HG02970 (cell line): ENCODE results near the gene C12orf50.
"Not testable (repeated sequence)": the region's sequence is repeated elsewhere in the genome, so short reads cannot be mapped to it uniquely, and the experiment has no call there.

Experiments used
- ATAC-seq: cut with Tn5 transposase; IDR thresholded peaks from one replicate; pipeline ENCODE4 v1.9.1; 2021; ENCODE audit warnings: mild to moderate bottlenecking, moderate library complexity, moderate number of reproducible peaks; ENCODE audit not compliant: unreplicated experiment, low FRiP score

Gene C12orf50

DNA sequence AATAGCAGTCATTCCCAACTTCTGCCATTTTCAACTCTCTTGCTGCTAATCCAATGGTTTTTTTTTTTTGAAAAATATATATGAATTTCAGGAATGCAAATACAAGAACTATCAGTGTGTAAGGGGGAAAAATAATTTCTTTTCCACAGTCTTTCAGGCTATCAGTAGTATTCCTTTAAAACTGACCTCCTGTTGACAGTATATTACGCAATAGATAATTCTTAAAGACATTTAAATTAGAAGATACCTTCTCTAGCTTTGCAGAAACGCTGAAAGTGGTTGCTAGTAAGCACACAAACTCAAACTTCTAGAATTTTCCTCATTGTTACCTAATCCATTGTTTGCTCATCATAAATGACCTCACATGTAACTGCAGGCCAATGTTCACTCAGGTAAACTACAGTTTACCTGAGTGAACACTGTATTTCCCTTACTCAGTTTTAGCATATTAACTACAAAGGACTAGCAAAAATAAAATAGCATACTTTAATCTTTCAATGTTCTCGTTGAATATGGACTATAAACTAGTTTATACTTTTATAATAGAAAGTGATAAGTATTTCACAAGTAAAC is at the start of gene C12orf50:
TSS of gene C12orf50 (minus strand) at position 309 of the 573 bp plus-strand sequence. CDS start 2,439 bp downstream, outside the sequence.
- ATAC-seq = no peak

GRCh38 chr12:88067301-88067700 is 38.1 kb upstream of the C12orf50 start:
- ATAC-seq = no peak

DNA sequence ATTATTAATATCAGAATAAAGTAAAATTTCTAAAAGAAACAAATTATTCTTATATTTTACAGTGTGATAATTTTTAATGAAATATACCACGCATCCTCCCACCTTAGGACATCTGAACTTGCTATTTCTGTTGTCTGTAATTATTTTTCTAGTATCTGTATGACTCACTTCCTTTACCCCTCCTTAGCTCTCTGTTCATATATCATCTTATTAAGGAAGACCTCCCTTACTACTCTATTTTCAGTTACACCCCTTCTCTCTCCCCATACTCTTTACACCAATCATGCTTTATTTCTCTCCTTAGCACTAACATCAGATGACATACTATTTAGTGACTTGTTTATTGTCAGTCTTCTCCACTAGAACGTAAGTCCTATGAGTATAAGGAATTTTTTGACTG is 34.2 kb upstream of the C12orf50 start:
- peak; percentile 88 for ATAC-seq

DNA sequence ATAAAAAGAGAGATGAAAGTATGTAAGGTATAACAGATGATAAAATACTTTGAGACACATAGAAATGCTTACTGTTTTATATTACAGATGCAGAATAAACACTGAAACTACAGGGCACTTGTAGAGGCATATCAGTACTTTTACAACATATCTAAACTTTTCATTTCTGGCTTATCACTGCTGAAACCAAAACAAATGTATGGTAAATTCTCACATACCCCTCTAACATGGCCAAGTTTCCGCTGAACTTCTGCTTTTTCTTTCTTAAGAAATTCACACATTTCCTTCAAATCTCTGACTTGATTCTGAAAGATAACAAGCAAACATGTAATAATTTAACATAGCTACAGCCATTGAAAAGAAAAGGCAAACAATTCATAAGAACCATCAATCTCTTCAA is 33.3 kb upstream of the C12orf50 start:
- peak; percentile 65 for ATAC-seq

DNA sequence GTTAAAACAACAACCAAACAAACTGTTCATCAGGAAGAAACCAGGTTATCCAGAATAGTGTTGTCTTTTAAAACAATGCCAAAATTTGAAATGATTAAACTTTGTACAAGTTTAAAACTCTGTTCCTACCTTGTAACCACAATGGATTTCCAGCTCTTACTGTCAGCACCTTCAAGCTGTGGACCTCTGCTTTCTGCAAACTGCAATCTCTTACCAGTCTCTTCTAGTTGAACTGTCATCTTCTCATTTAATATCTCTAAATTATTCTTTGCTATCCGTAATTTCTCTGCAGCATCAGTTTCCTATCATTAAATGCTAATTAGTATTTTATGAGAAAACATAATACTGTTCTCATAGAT is 29.5 kb upstream of the C12orf50 start:
- ATAC-seq = no peak

GRCh38 chr12:88057994-88058718 is 29.0 kb upstream of the C12orf50 start:
- no peak for ATAC-seq

DNA sequence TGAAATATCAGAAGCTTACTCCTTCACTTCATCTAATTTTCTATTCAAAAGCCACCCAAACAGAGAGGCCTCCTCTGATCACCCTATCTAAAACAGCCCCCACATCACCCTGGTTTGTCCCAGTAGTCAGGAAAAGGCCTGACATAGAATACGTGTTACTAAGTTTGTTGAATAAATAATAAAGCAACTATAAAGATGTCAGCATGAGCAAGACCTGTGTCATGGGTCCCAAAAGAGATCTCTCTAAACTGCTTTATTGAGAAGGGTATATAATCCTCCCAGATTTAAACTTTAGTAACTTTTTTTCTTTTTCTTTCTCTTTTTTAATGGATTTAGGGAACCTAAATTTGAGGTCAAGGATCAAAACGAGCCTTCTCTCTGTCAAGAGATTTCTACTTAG is 27.4 kb upstream of the C12orf50 start:
- ATAC-seq = no peak

DNA sequence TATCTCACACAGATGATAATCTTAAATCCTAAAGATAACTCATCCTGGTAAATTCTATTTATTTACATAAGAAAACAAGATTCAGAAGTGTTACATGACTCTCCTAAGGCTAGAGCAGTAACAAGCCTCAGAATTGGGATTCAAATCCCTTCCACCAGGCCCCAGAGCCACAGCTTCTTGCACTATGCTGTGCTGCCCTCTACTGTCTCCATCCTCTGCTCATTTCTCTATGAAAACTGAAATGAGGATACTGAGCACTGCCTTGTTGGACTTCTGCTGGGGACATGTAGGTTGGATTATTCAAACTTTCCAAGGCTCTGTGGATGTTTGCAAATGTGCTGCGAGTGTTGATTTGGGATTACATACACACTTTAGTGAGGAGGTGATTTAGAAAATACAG is 23.5 kb upstream of the C12orf50 start:
- no peak for ATAC-seq

DNA sequence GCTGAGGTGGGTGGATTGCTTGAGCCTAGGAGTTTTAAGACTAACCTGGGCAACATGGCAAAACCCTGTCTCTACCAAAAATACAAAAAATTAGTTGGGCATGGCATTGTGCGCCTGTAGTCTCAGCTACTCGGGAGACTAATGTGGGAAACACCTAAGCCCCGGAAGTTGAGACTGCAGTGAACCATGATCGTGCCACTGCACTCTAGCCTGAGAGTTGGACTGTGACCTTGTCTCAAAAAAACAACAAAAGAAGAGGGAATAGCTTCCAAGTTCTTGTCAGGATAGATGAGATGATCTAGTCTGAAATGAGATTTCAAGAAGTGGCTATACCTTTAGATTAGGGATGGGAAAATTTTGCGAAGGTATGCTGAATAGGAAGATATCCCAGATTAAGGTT is 14.8 kb upstream of the C12orf50 start:
- no peak for ATAC-seq

DNA sequence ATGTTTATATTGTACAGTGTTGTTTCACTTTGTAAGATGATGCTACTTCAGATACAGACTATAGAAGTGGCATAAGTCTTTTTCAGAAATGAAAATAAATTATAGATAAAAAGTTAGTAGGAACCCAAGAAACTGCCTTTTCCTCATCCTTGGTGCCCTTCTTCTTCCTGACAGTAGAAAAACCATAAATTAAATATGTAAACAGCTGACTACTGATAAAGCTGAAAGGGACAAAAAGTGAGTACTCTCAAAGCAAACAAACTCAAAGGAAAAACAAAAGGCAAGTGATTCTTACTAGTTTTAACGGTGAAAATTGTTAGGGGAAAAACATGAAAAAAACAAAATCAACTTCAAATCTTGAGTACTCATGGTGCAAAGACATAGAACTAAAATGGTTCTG is 8.6 kb upstream of the C12orf50 start:
- no peak for ATAC-seq

DNA sequence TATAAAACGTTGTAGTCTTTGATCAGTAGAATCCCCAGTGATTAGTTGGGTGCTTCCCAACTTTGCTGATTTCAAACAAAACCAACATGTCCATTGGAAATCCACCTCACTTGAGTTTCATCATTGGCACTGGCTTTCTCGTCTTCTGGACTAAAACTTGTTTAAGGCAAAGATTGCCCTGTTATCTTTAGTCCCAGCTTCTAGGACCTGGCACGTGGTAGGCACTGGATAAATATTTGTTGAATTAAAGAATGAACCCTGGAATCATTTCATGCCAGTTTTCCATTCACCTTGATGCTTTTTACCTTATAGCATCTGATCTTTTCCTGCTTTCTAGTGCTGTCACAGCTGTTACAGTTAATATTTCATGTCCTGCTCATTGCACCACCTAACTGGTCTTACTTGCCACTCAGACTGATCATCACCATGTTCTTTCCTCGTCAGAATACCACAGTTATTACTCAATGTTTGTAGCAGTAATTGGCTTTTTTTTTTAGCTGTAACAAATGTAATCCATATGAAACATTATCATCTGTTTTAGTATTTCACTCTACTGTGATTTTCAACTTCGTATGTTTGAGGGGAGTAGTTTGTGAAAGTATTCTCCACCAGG is 7.3 kb upstream of the C12orf50 start:
- ATAC-seq = no peak

DNA sequence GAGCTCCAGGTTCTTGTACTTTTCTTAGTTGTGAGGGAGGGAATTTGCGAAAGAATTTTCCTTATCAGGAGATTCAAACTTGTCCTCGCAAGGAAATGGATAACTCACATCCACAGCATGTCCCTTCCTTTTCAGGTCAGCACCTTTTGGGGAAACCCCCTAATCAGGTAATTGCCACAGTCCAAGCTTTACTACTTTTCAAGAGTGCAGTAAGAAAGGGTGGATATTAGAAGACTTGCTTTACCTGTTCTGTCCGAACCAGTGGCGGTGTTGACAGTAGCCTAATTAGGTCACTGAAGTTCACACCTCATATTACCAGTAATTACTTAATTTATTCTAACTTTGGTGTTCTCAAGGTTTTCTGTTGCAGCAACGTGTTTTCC is 6.7 kb upstream of the C12orf50 start:
- ATAC-seq = peak; percentile 11

DNA sequence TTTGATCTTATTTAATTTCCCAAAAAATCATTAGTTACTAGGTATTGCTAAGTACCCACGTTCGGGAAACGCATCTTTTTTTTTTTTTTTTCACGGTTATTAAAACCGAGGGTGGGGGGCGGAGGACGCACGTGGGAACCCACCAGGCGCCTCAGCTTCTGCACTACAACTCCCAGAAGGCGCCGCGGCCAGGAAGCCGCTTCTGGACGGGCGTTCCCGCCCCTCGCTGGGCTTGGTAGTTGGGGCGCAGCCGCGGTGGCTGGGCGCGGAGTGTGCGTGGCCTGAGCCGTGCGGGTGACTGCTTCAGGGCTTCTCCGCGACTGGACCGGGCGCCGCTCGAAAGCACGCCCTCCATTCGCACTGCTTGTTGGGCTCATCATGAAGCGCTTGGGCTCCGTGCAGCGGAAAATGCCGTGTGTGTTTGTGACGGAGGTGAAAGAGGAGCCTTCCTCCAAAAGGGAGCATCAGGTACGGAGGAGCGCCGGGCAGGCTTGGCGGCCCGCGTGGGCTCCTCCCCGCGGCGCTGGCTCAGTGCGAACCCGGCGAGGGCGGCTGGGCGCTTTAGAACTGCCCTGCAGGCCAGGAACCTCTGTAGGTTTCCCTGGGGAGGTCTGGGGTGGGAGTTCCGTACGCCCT is 6.2 kb upstream of the C12orf50 start:
- ATAC-seq = peak; percentile 100

- not testable (repeated sequence) for ATAC-seq
Observed at GRCh38 chr12:88031161-88031560, 2.0 kb upstream of the C12orf50 start.

- no peak for ATAC-seq
Observed at GRCh38 chr12:88026196-88026595, 3.0 kb downstream of the C12orf50 start.

- ATAC-seq = no peak
Observed at GRCh38 chr12:88017964-88018363, 11.2 kb downstream of the C12orf50 start.

DNA sequence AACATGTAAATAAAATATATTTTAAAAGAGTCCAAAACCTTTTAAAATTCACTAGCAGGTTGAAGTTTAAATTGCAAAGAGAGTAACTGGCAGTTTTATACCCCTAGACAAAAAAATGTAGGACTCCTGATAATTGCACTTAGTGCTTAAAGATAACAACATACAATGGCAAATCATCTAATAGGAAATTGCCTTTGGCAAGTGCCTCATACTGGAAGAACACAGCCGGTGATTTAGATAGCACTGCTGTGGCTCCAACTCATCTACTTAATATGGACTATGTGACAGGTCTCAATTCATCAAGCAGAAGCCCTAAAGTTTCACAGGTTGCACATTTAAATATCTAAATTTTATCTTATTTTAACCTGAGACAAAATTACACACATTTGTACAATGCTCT is 13.4 kb downstream of the C12orf50 start:
- ATAC-seq = no peak

DNA sequence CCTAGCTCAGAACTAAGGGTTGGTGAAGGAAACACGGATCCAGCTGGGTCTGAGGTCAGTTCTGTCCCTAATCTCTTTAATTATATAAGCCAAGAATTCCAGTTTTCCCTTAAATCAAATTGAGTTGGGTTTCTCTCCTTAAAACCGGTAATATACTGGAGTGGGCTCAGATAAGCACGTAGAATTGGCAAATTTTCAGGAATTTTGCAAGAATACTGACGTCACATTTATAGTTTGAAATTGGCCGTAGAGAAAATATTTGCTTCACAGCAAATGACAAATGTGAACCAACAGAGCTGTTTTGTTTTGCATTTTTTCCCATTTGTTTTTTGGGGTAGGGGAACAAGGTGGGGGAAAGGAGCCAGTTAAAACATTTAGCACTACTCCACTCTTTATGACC is 17.4 kb downstream of the C12orf50 start:
- no peak for ATAC-seq

- ATAC-seq = no peak
Observed at GRCh38 chr12:88006351-88006750, 22.9 kb downstream of the C12orf50 start.

GRCh38 chr12:88001327-88001726 is 27.9 kb downstream of the C12orf50 start:
- no peak for ATAC-seq

DNA sequence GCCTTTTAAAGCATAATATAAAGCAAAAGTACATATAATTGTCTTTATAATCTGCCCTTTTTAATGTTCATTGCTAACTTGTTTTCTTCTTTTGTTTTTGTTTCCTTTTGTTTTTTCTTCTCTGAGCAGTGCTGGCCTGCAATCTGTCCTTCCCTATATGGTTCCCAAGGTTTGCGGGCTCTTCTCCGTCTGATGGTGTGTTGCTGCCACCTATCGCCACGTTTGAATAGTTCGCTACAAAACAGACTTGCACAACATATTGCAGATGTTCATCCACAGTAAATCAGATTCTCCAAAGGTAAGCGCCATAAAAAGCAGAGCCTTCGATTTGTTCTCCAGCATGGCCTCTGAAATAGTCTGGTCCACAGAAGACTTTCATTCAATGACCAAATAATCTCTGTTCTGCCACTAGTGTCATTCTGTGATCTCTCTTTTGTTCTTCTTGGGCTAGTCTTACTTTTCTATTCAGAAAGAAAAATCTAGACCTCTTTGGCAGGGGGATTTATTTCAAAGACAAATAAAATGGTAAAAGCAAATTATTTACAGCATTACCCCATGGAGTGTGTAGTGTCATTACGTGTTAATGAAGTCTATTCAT is 33.5 kb downstream of the C12orf50 start:
- peak; percentile 90 for ATAC-seq
